HG03571 (cell line): ENCODE results near the gene AGPS.

Source experiments
- ATAC-seq: cut with Tn5 transposase; IDR thresholded peaks from one replicate; pipeline ENCODE4 v1.9.1; 2021; ENCODE audit not compliant: unreplicated experiment

AGPS gene

GRCh38 chr2:177582000-177582399 is 189.4 kb downstream of the AGPS start:
- ATAC-seq, result no peak

GRCh38 chr2:177584030-177584692 is 191.6 kb downstream of the AGPS start:
- ATAC-seq, result no peak

- ATAC-seq, result no peak
Measured at GRCh38 chr2:177585234-177585863, 192.8 kb downstream of the AGPS start.

- ATAC-seq, result no peak
Measured at GRCh38 chr2:177586154-177586553, 193.6 kb downstream of the AGPS start.

GRCh38 chr2:177587371-177587770 is 194.8 kb downstream of the AGPS start:
- no peak for ATAC-seq

GRCh38 chr2:177588671-177589070 is 196.1 kb downstream of the AGPS start:
- no peak for ATAC-seq

- ATAC-seq, result no peak
Measured at GRCh38 chr2:177589186-177589585, 196.6 kb downstream of the AGPS start.

- no peak for ATAC-seq
Measured at GRCh38 chr2:177592397-177592796, 199.8 kb downstream of the AGPS start.

GRCh38 chr2:177592945-177593344 is 200.4 kb downstream of the AGPS start:
- no peak for ATAC-seq

- no peak for ATAC-seq
Measured at GRCh38 chr2:177593402-177593801, 200.8 kb downstream of the AGPS start.
